Peyer's patch (tissue), 4 donors: ENCODE measurements around the gene OPN1MW. TPM values are rescaled to one million over a fixed set of nuclear protein-coding genes. Genes with fewer than 3 reads are reported as not detected.

ENCODE experiments used
- total RNA-seq, 4 donors: library from RNA; depleted of rRNA; stranded (reverse); fragments of >200 nt; gene quantifications; one replicate each; pipeline ENCODE4 v1.1.0, GENCODE V29; 2016

The OPN1MW gene
- total RNA-seq, 4 donors from 2014 or later: not detected

Other genes with a start within 250 kb of the OPN1MW start
- 100 to 1,000 TPM in 1 of 4 donors, 10 to 100 TPM in 3; 32.9 to 118 (median 54.1) TPM for gene NAA10, start 247.6 kb upstream of the OPN1MW start, total RNA-seq
- 10 to 100 TPM in 2 of 4 donors, 1 to 10 TPM in 2; 4.9 to 13.3 (median 9.4) TPM for gene RENBP, start 238.0 kb upstream of the OPN1MW start, total RNA-seq
- 10 to 100 TPM; 44.1 to 70.6 (median 55.6) TPM for gene HCFC1, start 210.8 kb upstream of the OPN1MW start, total RNA-seq
- gene TMEM187, start 209.8 kb upstream of the OPN1MW start, total RNA-seq: 10 to 100 TPM; 10.7 to 32.6 (median 12.8) TPM
- gene IRAK1, start 162.7 kb upstream of the OPN1MW start, total RNA-seq: 100 to 1,000 TPM; 111 to 150 (median 122) TPM
- gene MECP2, start 84.9 kb upstream of the OPN1MW start, total RNA-seq: 100 to 1,000 TPM in 1 of 4 donors, 10 to 100 TPM in 3; 39.8 to 147 (median 55.4) TPM
- not detected for gene OPN1LW, start 38.4 kb upstream of the OPN1MW start, total RNA-seq
- not detected for gene OPN1MW2, start 37.2 kb downstream of the OPN1MW start, total RNA-seq
- not detected for gene OPN1MW3, start 75.0 kb downstream of the OPN1MW start, total RNA-seq
- gene TEX28, start 112.5 kb downstream of the OPN1MW start, total RNA-seq: not detected
- gene TKTL1, start 113.2 kb downstream of the OPN1MW start, total RNA-seq: not detected
- 100 to 1,000 TPM; 143 to 663 (median 328) TPM for gene FLNA, start 192.0 kb downstream of the OPN1MW start, total RNA-seq
- 10 to 100 TPM; 21.7 to 31.4 (median 26.6) TPM for gene EMD, start 196.7 kb downstream of the OPN1MW start, total RNA-seq
- 1,000 to 10,000 TPM; 1,992 to 4,644 (median 2,626) TPM for gene RPL10, start 215.8 kb downstream of the OPN1MW start, total RNA-seq
- 10 to 100 TPM; 23.9 to 41.2 (median 32.2) TPM for gene DNASE1L1, start 226.7 kb downstream of the OPN1MW start, total RNA-seq
- 100 to 1,000 TPM; 105 to 147 (median 112) TPM for gene TAFAZZIN, start 228.9 kb downstream of the OPN1MW start, total RNA-seq
- gene ATP6AP1, start 246.1 kb downstream of the OPN1MW start, total RNA-seq: 10 to 100 TPM; 11.6 to 80.0 (median 54.9) TPM